Panc1 (cell line): ENCODE data around the gene ZDHHC14. TPM values are rescaled to one million over a fixed set of nuclear protein-coding genes. Genes with fewer than 3 reads are reported as not detected.

Experiments
- ATAC-seq: fragments of 200-7000 bp; cut with Tn5 transposase; 2 replicates; pipeline ENCODE4 v1.9.1; 2020; ENCODE audit warnings: mild to moderate bottlenecking, moderate library complexity
- BruUV-seq: library from RNA; stranded (reverse); fragments of 400-500 nt; replicated peaks from 2 replicates; lab custom pipeline; 2021; lab: Mats Ljungman, UMichigan
- CTCF ChIA-PET: fragments of 300-600 bp; sonication (Branson Sonifier 250); formaldehyde crosslinking; loops from one replicate; lab custom pipeline; 2022; ENCODE audit warnings: antibody characterized with exemption; lab: Charles Lee
- POLR2A ChIA-PET: fragments of 300-600 bp; sonication (Branson Sonifier 250); formaldehyde crosslinking; loops from one replicate; lab custom pipeline; 2022; ENCODE audit warnings: antibody characterized with exemption; lab: Charles Lee
- DNase-seq: peaks from one replicate; pipeline ENCODE4 v3.0.0-alpha.2; 2010; ENCODE audit warnings: low read depth, low spot score
- H3K27ac ChIP-seq: 2 replicates; pipeline ENCODE4 v1.5.1; 2011; ENCODE audit warnings: mild to moderate bottlenecking, low read length, inconsistent platforms
- H3K27me3 ChIP-seq: fragments of 200-500 bp; sonication (Bioruptor generic); 2 replicates; pipeline ENCODE4 v1.6.0; 2014; ENCODE audit warnings: low read length, inconsistent platforms; ENCODE audit not compliant: control insufficient read depth, insufficient read depth
- H3K36me3 ChIP-seq: fragments of 200-500 bp; sonication (Bioruptor generic); 2 replicates; pipeline ENCODE4 v1.5.1; 2014; ENCODE audit warnings: inconsistent platforms, mild to moderate bottlenecking, low read length, moderate library complexity; ENCODE audit not compliant: control insufficient read depth, insufficient read depth
- H3K4me1 ChIP-seq: 2 replicates; pipeline ENCODE4 v1.5.1; 2011; ENCODE audit warnings: inconsistent platforms, mild to moderate bottlenecking, low read length, moderate library complexity; ENCODE audit not compliant: control insufficient read depth, insufficient read depth
- H3K4me3 ChIP-seq, 2 experiments: 2 replicates each; pipeline ENCODE4 v1.5.1; 2011 to 2012; ENCODE audit warnings: low read depth in 2 of 2, low read length in 2 of 2, mild to moderate bottlenecking in 2 of 2, inconsistent platforms in 1 of 2, moderate library complexity in 1 of 2
- H3K9me3 ChIP-seq: fragments of 200-500 bp; sonication (Bioruptor generic); 2 replicates; pipeline ENCODE4 v1.5.1; 2014; ENCODE audit warnings: low read depth, mild to moderate bottlenecking, inconsistent platforms, low read length, moderate library complexity; ENCODE audit not compliant: control insufficient read depth, insufficient read depth
- CTCF ChIP-seq: fragments of 450-650 bp; IDR thresholded peaks from 2 replicates; pipeline ENCODE4 v1.5.1; 2017; ENCODE audit warnings: mild to moderate bottlenecking
- POLR2AphosphoS5 ChIP-seq: IDR thresholded peaks from 2 replicates; pipeline ENCODE4 v1.6.1; 2012; ENCODE audit warnings: mild to moderate bottlenecking, low read depth, low read length, moderate library complexity
- SIN3A ChIP-seq: IDR thresholded peaks from 2 replicates; pipeline ENCODE4 v1.6.1; 2012; ENCODE audit warnings: low read depth, mild to moderate bottlenecking, low read length, moderate library complexity, borderline replicate concordance; ENCODE audit not compliant: insufficient read depth
- TCF7L2 ChIP-seq: IDR thresholded peaks from 2 replicates; pipeline ENCODE4 v1.6.1; 2011; ENCODE audit warnings: mild to moderate bottlenecking, low read depth, low read length, inconsistent platforms
- in situ Hi-C: cut with HindIII; loops from 2 replicates; pipeline ENCODE4 v1.10.0; 2016; ENCODE audit warnings: low sequenced_read_pairs, low pct_unique_long_range_greater_than_20kb
- intact Hi-C: fragments of 100-400 bp; cut with micrococcal nuclease; formaldehyde crosslinking; loops from one replicate; pipeline ENCODE4 v1.10.0; 2022; ENCODE audit not compliant: unreplicated experiment
- total RNA-seq: library from RNA; stranded (reverse); gene quantifications from one replicate; pipeline ENCODE4 v1.2.1, GENCODE V29; 2021; ENCODE audit not compliant: unreplicated experiment
- TF ChIP-seq, protein P1 (sequence below), 2 experiments: IDR thresholded peaks; 2 replicates each; pipeline ENCODE4 v1.6.1; 2011 to 2012; ENCODE audit warnings: low read depth in 2 of 2, control low read depth in 1 of 2, low read length in 1 of 2, mild to moderate bottlenecking in 1 of 2, moderate library complexity in 1 of 2; ENCODE audit not compliant: insufficient read depth in 1 of 2

The ZDHHC14 gene
- total RNA-seq, 1 experiment from 2014 or later, result 19.9 TPM

GRCh38 chr6:157449610-157450009 lies 68.6 kb downstream of the ZDHHC14 start:
- DNase-seq (no peak), ATAC-seq (no peak)
- Histone ChIP-seq H3K36me3 (no peaks in the 10 kb centered on the region), H3K4me1 (no peaks in the 10 kb centered on the region), H3K27me3 (no peaks in the 10 kb centered on the region), H3K27ac (no peak overlapping the region), H3K9me3 (no peaks in the 10 kb centered on the region), H3K4me3 (no peak overlapping the region)
- POLR2A ChIA-PET, result no interaction called here
- intact Hi-C loops, result no loop called here
- TF ChIP-seq, protein P1, sequence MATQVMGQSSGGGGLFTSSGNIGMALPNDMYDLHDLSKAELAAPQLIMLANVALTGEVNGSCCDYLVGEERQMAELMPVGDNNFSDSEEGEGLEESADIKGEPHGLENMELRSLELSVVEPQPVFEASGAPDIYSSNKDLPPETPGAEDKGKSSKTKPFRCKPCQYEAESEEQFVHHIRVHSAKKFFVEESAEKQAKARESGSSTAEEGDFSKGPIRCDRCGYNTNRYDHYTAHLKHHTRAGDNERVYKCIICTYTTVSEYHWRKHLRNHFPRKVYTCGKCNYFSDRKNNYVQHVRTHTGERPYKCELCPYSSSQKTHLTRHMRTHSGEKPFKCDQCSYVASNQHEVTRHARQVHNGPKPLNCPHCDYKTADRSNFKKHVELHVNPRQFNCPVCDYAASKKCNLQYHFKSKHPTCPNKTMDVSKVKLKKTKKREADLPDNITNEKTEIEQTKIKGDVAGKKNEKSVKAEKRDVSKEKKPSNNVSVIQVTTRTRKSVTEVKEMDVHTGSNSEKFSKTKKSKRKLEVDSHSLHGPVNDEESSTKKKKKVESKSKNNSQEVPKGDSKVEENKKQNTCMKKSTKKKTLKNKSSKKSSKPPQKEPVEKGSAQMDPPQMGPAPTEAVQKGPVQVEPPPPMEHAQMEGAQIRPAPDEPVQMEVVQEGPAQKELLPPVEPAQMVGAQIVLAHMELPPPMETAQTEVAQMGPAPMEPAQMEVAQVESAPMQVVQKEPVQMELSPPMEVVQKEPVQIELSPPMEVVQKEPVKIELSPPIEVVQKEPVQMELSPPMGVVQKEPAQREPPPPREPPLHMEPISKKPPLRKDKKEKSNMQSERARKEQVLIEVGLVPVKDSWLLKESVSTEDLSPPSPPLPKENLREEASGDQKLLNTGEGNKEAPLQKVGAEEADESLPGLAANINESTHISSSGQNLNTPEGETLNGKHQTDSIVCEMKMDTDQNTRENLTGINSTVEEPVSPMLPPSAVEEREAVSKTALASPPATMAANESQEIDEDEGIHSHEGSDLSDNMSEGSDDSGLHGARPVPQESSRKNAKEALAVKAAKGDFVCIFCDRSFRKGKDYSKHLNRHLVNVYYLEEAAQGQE (IDR thresholded peaks at IDR 0.05; ENCODE audit: insufficient read depth in 1 of 2, low read depth in 2 of 2, low read length in 1 of 2), result no peak
- TF ChIP-seq CTCF, result no peak
- no peak for TF ChIP-seq TCF7L2
- no peak for TF ChIP-seq POLR2AphosphoS5
- TF ChIP-seq SIN3A, result no peak
- BruUV-seq, result no TSS peak
- CTCF ChIA-PET, result no interaction called here
- in situ Hi-C loops, result no loop called here

DNA sequence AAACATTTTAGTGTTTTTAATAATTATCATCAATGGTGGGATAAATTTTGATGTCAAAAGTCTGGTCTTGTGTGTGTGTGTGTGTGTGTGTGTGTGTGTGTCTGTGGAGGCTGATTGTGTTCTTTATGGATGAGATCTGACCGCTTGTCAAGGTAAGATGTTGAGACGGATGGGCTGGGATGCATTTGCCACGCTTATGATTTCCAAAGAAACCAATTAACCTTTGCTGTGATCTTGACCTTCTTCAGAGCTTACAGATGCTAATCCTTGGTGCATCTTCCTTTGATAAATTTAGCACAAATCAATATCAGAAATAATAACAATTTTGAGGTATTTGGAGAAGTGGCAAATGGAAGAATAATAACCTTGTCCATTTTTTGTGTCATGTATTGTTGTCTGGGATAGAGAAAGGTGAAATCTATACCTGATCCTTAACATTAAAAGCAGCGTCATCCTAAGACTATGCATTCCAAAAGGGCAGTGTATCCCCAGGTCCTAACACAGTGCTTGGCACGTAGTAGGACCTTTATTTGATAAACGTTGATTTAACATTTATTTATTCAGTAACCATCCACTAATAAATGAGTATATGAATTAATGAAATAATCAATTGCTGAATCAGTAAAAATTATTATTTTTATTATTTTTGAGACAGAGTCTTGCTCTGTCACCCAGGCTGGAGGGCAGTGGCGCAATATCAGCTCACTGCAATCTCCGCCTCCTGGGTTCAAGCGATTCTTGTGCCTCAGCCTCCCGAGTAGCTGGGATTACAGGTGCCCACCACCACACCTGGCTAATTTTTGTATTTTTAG lies 70.1 kb downstream of the ZDHHC14 start:
- Histone ChIP-seq H3K4me1 (no peaks in the 10 kb centered on the region), H3K27me3 (no peaks in the 10 kb centered on the region), H3K4me3 (no peak overlapping the region), H3K9me3 (no peaks in the 10 kb centered on the region), H3K36me3 (no peaks in the 10 kb centered on the region), H3K27ac (no peak overlapping the region)
- BruUV-seq, result no TSS peak
- in situ Hi-C loops (no loop called here), intact Hi-C loops (no loop called here)
- ATAC-seq (no peak), DNase-seq (no peak)
- ChIA-PET CTCF (no interaction called here), POLR2A (no interaction called here)
- TF ChIP-seq, protein P1 (IDR thresholded peaks at IDR 0.05; ENCODE audit: insufficient read depth in 1 of 2, low read depth in 2 of 2, low read length in 1 of 2), result no peak
- no peak for TF ChIP-seq SIN3A
- no peak for TF ChIP-seq POLR2AphosphoS5
- TF ChIP-seq CTCF, result no peak
- TF ChIP-seq TCF7L2, result no peak
